RKO (cell line): ENCODE results near the gene ARL6IP4.

ENCODE experiments used
- DNase-seq: peaks from one replicate; pipeline ENCODE4 v3.0.0-alpha.2; 2016; ENCODE audit warnings: low spot score

The ARL6IP4 gene

DNA sequence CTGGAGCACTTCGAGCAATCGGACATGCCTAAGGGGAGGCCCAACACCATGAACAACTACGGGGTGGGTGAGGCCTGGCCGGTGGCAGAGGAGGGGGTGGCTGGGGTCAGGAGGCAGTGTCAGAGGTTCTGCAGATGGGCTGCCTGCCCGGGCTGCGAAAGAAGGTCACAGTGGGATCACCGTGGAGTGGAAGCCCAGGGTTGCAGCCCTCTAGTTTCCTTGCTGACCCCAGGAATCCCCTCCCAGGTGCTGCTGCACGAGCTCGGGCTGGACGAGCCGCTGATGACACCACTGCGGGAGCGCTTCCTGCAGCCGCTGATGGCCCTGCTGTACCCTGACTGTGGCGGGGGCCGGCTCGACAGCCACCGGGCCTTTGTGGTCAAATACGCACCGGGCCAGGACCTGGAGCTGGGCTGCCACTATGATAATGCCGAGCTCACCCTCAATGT is 1.9 kb upstream of the ARL6IP4 start:
- no peak for DNase-seq

- no peak for DNase-seq
These were observed 1.2 kb upstream of the ARL6IP4 start for GRCh38 chr12:122979001-122979907.

DNA sequence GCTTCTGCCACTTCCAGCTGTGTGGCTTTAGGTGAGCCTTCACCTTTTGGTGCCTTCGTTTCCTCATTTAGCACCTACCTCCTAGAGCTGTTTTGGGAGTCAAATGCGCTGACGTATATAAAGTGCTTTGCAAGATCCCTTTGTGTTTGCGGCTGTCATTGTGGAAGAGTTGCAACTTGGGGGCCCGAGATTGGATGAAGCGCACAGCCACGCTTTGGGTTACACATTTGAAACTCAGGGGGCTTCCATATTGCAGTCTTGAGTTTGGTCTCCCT is 636 bp upstream of the ARL6IP4 start:
- DNase-seq = no peak

- no peak for DNase-seq
These were observed 573 bp downstream of the ARL6IP4 start for GRCh38 chr12:122981036-122981471.

DNA sequence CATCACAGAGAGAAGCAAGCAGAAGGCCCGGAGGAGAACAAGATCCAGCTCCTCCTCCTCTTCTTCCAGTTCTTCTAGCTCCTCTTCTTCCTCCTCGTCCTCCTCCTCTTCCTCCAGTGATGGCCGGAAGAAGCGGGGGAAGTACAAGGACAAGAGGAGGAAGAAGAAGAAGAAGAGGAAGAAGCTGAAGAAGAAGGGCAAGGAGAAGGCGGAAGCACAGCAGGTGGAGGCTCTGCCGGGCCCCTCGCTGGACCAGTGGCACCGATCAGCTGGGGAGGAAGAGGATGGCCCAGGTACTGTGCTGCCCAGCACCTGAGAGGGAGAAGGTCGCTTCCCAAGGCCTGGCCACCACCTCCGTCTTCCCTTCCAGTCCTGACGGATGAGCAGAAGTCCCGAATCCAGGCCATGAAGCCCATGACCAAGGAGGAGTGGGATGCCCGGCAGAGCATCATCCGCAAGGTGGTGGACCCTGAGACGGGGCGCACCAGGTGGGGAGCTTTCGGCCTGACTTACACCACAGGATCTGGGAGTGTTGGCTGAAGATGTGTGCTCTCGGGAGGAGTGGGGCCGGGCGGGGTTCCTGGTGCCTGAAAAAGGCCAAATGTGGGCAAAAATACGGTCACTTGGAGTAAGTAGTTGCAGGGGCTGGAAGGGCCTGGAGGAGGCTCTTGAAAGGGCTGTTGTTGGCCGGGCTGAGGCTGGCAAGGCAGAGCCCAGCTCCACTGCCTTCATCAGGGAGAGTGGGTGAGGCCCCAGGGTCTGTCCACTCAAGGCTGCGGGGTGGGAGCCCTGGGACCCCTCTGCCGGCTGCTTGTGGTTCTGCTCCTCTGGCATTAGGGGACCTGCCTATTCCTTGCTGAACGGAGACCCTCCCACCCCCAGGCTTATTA is 1.4 kb downstream of the ARL6IP4 start:
- DNase-seq = no peak

GRCh38 chr12:122982477-122982815 is 2.0 kb downstream of the ARL6IP4 start:
- DNase-seq = no peak

DNA sequence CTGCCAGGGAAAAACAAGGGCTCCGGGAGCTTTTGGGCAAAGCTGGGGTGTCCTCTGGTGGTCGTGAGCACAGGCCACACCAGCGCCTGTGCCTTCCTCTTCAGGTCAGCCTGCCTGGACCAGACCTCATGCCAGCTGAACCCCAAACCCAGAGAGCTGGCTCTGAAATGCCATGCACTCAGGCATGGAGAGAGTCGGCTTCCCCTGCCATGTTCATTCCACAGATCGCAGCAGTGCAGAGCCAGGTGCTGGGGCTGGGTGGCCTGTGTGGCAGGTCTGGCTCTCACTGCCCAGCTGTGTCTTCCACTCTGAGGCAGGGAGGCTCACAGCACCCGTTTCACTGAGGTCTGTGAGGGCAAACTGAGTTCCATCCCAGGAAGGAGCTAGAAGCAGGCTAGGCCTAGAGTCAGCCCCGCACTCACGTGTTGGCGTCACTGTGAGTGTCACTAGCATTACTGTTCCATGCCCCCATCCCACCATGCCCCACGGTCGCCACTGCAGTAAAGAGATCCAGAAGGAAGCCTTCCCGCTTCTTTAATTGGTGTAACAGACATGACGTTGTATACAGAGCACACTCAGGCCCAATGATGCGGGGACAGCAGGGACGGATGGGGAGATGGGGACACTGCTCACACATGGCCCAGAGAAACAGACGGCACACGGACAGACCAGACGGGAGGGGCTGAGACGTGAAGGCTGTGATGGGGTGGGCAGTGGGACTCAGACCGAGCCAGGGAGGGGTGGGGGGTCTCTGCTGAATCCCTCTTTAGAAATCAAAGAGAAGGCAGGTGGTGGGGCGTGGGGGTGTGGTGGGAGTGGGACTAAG is 2.7 kb downstream of the ARL6IP4 start:
- DNase-seq = no peak

DNA sequence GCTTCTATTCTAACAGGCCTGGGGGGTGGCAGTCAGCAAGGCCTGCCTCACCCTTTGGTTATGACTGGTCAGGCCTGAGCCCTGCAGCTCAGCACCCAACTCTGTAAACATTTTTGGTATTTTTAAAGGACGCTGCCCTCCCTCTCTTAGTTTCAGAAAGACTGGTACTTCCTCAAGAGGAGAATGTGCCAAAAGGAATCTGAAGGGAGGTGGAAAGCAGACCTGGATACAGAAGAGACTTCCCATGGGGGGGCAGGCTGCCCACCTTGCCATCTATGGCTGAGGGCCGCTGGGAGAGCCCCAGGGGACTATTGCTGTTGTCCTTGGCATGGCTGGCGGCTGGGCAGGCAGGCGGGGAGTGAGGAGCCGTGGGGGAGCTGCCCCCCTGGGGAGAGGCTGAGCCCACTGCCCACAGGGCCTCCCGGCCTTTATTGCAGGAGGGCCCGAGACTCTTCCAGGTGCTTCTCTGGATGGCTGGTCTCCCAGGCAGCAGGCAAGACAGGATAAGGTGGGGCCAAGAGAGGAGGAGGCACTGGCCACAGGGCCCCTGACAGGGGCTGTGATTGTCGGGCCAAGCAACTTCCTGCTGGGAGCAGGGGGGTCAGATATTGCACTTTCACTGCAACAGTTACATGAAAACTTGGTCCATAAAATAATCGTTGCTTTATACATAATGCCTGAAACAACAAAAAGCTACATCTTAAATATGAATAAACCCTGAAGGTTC is 3.5 kb downstream of the ARL6IP4 start:
- no peak for DNase-seq

- no peak for DNase-seq
These were observed 4.3 kb downstream of the ARL6IP4 start for GRCh38 chr12:122984612-122985337.

GRCh38 chr12:122985338-122986257 is 5.1 kb downstream of the ARL6IP4 start:
- no peak for DNase-seq

DNA sequence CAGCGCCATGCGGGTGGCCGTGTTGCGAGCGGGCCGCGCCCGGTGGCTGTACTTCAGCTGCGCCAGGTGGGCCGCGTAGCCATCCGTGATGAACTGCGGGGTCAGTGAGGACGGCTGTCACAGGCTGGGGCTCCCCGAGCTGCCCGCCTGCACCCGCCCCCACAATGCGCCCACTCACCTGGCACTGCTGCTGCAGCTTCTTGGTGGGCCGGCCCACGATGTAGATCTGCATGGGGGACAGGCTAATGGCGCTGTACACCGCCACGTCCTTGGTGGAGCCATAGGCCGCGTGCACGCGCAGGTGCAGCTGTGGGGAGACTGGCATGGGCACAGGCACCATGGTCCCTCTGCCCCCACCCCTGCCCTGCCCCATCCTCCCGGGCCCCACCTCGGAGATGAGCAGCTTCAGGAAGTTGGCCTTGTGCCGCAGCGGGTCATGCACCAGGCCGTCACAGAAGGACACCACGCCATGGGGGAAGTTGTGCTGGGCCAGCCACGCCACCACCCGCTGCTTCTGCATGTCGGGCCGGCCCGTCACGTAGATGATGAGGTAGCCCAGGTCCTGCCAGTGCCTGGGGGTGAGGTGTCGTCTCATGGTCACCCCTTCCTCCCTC is 5.9 kb downstream of the ARL6IP4 start:
- DNase-seq = no peak

GRCh38 chr12:122987086-122987951 is 6.8 kb downstream of the ARL6IP4 start:
- no peak for DNase-seq

GRCh38 chr12:122988036-122988435 is 7.6 kb downstream of the ARL6IP4 start:
- DNase-seq = no peak

DNA sequence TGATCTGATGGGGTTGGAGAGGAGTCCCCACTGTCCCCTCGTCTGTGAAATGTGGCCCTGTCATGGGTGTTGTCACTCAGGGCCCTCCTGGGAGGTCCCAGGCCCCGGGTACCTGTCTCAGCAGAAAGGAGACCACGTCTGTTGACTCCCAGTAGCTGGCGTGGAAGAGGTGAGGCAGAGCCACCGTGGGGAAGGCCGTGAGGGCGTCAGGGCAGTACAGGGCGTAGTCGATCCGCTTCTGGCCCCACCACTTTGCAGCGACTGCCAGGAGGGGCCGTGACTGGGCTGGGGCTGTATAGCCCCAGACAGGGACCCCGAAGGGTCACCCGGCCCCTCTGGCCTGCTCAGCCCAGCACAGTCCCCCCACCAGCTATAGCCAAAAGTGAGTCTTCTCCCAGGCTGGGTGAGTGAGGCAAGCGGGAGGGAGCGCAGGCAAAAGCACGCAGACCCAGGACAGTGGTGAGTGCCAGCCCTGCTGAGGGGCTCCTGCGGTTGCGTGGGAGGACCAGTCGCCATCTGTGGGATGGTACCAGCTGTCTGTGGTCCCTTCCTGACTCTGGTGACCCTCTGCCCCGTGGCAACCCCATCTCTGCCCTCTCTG is 8.2 kb downstream of the ARL6IP4 start:
- no peak for DNase-seq

- no peak for DNase-seq
These were observed 8.9 kb downstream of the ARL6IP4 start for GRCh38 chr12:122989225-122989839.

GRCh38 chr12:122989874-122990419 is 9.5 kb downstream of the ARL6IP4 start:
- no peak for DNase-seq

DNA sequence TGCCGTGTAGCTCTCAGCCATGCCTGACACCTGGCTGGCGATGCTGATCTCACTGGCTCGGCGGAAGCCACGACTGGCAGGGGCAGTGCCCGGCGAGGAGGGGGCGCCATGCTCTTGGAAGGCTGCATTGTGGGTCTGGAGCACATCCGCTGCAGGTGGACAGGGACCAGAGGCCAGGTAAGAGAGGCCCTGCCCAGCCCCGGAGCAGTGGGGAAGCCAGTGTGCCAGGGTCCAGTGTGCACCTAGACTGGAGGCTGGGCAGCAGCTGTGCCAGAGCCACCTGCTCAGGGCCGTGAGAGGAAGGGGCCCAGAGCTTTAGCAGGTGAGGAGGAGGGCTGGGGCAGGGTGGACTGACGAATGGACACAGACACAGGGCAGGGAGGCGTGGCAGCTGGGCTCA is 10.1 kb downstream of the ARL6IP4 start:
- DNase-seq = no peak
